Panc1 (cell line): ENCODE data around the gene NLRP8. TPM values are rescaled to one million over a fixed set of nuclear protein-coding genes. Genes with fewer than 3 reads are reported as not detected.

Source experiments
- ATAC-seq: fragments of 200-7000 bp; cut with Tn5 transposase; 2 replicates; pipeline ENCODE4 v1.9.1; 2020; ENCODE audit warnings: mild to moderate bottlenecking, moderate library complexity
- BruUV-seq: library from RNA; stranded (reverse); fragments of 400-500 nt; replicated peaks from 2 replicates; lab custom pipeline; 2021; lab: Mats Ljungman, UMichigan
- CTCF ChIA-PET: fragments of 300-600 bp; sonication (Branson Sonifier 250); formaldehyde crosslinking; loops from one replicate; lab custom pipeline; 2022; ENCODE audit warnings: antibody characterized with exemption; lab: Charles Lee
- POLR2A ChIA-PET: fragments of 300-600 bp; sonication (Branson Sonifier 250); formaldehyde crosslinking; loops from one replicate; lab custom pipeline; 2022; ENCODE audit warnings: antibody characterized with exemption; lab: Charles Lee
- DNase-seq: peaks from one replicate; pipeline ENCODE4 v3.0.0-alpha.2; 2010; ENCODE audit warnings: low read depth, low spot score
- H3K27ac ChIP-seq: 2 replicates; pipeline ENCODE4 v1.5.1; 2011; ENCODE audit warnings: mild to moderate bottlenecking, low read length, inconsistent platforms
- H3K27me3 ChIP-seq: fragments of 200-500 bp; sonication (Bioruptor generic); 2 replicates; pipeline ENCODE4 v1.6.0; 2014; ENCODE audit warnings: low read length, inconsistent platforms; ENCODE audit not compliant: control insufficient read depth, insufficient read depth
- H3K36me3 ChIP-seq: fragments of 200-500 bp; sonication (Bioruptor generic); 2 replicates; pipeline ENCODE4 v1.5.1; 2014; ENCODE audit warnings: inconsistent platforms, mild to moderate bottlenecking, low read length, moderate library complexity; ENCODE audit not compliant: control insufficient read depth, insufficient read depth
- H3K4me1 ChIP-seq: 2 replicates; pipeline ENCODE4 v1.5.1; 2011; ENCODE audit warnings: inconsistent platforms, mild to moderate bottlenecking, low read length, moderate library complexity; ENCODE audit not compliant: control insufficient read depth, insufficient read depth
- H3K4me3 ChIP-seq, 2 experiments: 2 replicates each; pipeline ENCODE4 v1.5.1; 2011 to 2012; ENCODE audit warnings: low read depth in 2 of 2, low read length in 2 of 2, mild to moderate bottlenecking in 2 of 2, inconsistent platforms in 1 of 2, moderate library complexity in 1 of 2
- H3K9me3 ChIP-seq: fragments of 200-500 bp; sonication (Bioruptor generic); 2 replicates; pipeline ENCODE4 v1.5.1; 2014; ENCODE audit warnings: low read depth, mild to moderate bottlenecking, inconsistent platforms, low read length, moderate library complexity; ENCODE audit not compliant: control insufficient read depth, insufficient read depth
- CTCF ChIP-seq: fragments of 450-650 bp; IDR thresholded peaks from 2 replicates; pipeline ENCODE4 v1.5.1; 2017; ENCODE audit warnings: mild to moderate bottlenecking
- POLR2AphosphoS5 ChIP-seq: IDR thresholded peaks from 2 replicates; pipeline ENCODE4 v1.6.1; 2012; ENCODE audit warnings: mild to moderate bottlenecking, low read depth, low read length, moderate library complexity
- REST ChIP-seq, 2 experiments: IDR thresholded peaks; 2 replicates each; pipeline ENCODE4 v1.6.1; 2011 to 2012; ENCODE audit warnings: low read depth in 2 of 2, control low read depth in 1 of 2, low read length in 1 of 2, mild to moderate bottlenecking in 1 of 2, moderate library complexity in 1 of 2; ENCODE audit not compliant: insufficient read depth in 1 of 2
- SIN3A ChIP-seq: IDR thresholded peaks from 2 replicates; pipeline ENCODE4 v1.6.1; 2012; ENCODE audit warnings: low read depth, mild to moderate bottlenecking, low read length, moderate library complexity, borderline replicate concordance; ENCODE audit not compliant: insufficient read depth
- TCF7L2 ChIP-seq: IDR thresholded peaks from 2 replicates; pipeline ENCODE4 v1.6.1; 2011; ENCODE audit warnings: mild to moderate bottlenecking, low read depth, low read length, inconsistent platforms
- in situ Hi-C: cut with HindIII; loops from 2 replicates; pipeline ENCODE4 v1.10.0; 2016; ENCODE audit warnings: low sequenced_read_pairs, low pct_unique_long_range_greater_than_20kb
- intact Hi-C: fragments of 100-400 bp; cut with micrococcal nuclease; formaldehyde crosslinking; loops from one replicate; pipeline ENCODE4 v1.10.0; 2022; ENCODE audit not compliant: unreplicated experiment
- total RNA-seq: library from RNA; stranded (reverse); gene quantifications from one replicate; pipeline ENCODE4 v1.2.1, GENCODE V29; 2021; ENCODE audit not compliant: unreplicated experiment

Gene NLRP8
- total RNA-seq, 1 experiment from 2014 or later, result not detected

- TF ChIP-seq POLR2AphosphoS5 (no peak), SIN3A (no peak)
Measured at GRCh38 chr19:55907286-55907685, 40.3 kb upstream of the NLRP8 start.

GRCh38 chr19:55907746-55908145, 39.9 kb upstream of the NLRP8 start:
- peaks cover 15% of the 10 kb centered on the region for H3K27me3 ChIP-seq
- in situ Hi-C loops, result no loop called here
- TF ChIP-seq POLR2AphosphoS5, result no peak

More at GRCh38 chr19:55907286-55907685, 40.3 kb upstream of the NLRP8 start:
- Histone ChIP-seq H3K4me1 (no peaks in the 10 kb centered on the region), H3K9me3 (no peaks in the 10 kb centered on the region), H3K36me3 (no peaks in the 10 kb centered on the region), H3K27ac (no peak overlapping the region), H3K27me3 (peaks cover 15% of the 10 kb centered on the region), H3K4me3 (no peak overlapping the region)
- DNase-seq (no peak), ATAC-seq (no peak)
- BruUV-seq, result no TSS peak
- ChIA-PET POLR2A (no interaction called here), CTCF (no interaction called here)
- intact Hi-C loops (no loop called here), in situ Hi-C loops (no loop called here)

DNA sequence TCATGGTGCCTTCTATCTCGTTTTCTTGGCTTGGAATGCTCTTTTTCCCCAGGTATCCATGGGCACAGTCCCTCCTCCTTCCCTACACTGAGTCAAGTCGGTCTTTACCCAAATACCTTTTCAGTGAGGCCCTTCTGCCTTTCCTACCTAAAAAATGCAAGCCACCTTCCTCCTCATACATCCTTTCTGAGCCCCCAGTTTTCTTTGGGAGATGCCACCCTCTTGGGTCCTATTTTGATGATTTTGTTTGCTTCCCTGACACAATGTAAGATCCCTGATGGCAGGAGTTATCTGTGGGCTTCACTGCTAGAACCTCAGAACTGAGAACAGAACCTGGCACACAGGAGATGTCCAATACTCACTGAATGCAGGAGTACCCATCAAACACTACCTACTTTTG, 37.8 kb upstream of the NLRP8 start:
- Histone ChIP-seq H3K36me3 (no peaks in the 10 kb centered on the region), H3K4me1 (no peaks in the 10 kb centered on the region), H3K27ac (no peak overlapping the region), H3K27me3 (peaks cover 15% of the 10 kb centered on the region), H3K9me3 (no peaks in the 10 kb centered on the region), H3K4me3 (no peak overlapping the region)
- ATAC-seq (no peak), DNase-seq (no peak)
- ChIA-PET CTCF (interaction anchor here (0.5 kb wide), 1 partner anchor 377 kb away, joined by 3 read pairs; no protein-coding TSS in a partner anchor), POLR2A (no interaction called here)
- no peak for TF ChIP-seq REST (IDR thresholded peaks at IDR 0.05; ENCODE audit: insufficient read depth in 1 of 2, low read depth in 2 of 2, low read length in 1 of 2)
- no peak for TF ChIP-seq TCF7L2
- no peak for TF ChIP-seq POLR2AphosphoS5
- TF ChIP-seq SIN3A, result no peak
- no peak for TF ChIP-seq CTCF
- intact Hi-C loops (no loop called here), in situ Hi-C loops (no loop called here)
- BruUV-seq, result no TSS peak

More at GRCh38 chr19:55907746-55908145, 39.9 kb upstream of the NLRP8 start:
- ChIA-PET CTCF (no interaction called here), POLR2A (no interaction called here)
- intact Hi-C loops, result no loop called here
- no peaks in the 10 kb centered on the region for H3K36me3 ChIP-seq
- no peaks in the 10 kb centered on the region for H3K9me3 ChIP-seq
- no peak overlapping the region for H3K27ac ChIP-seq
- no peak for ATAC-seq
- no peak overlapping the region for H3K4me3 ChIP-seq
- H3K4me1 ChIP-seq, result no peaks in the 10 kb centered on the region
- no TSS peak for BruUV-seq
- no peak for DNase-seq
